ENCODE data around the gene RAP1GAP.

RAP1GAP gene

GRCh38 chr1:21624571-21625389 is 44.4 kb downstream of the RAP1GAP start:
- no peak for DNase-seq

GRCh38 chr1:21623410-21623961 is 45.7 kb downstream of the RAP1GAP start:
- no peak for DNase-seq

- no peak for DNase-seq
These were observed 46.5 kb downstream of the RAP1GAP start for GRCh38 chr1:21622466-21623315.

DNA sequence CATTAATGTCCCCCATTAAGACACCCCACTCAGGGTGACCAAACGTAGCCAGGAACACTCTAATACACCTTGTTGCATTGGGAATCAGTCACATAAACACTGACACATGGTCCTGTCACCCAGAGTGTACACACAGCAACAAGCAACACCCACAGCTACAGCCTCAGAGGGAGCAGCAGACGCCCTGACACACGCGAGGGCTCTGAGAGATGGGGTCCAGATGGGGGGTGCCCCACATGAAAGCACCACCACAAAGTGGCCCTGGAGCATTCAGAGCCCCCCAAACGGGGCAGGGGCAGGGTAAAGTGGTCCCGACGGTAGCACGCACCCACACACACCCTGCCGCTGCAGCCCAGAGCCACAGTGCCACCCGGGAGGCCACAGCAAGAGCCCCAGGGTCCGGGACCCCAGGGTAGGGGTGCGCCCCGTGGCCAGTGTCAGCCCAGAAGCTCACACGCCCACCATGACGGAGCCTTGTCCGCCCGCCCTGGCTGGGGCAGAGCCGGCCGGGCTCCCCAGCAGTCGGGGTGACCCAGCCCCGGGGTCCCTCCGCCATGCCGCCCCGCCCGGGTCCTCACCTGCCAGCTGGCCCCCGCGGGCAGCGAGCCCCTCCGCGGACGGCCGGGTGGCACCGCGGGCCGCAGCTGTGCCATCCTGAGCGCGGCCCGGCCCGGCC is 47.3 kb downstream of the RAP1GAP start:
- no peak for DNase-seq

- peak in 1 of 2 experiments; percentile 33 for DNase-seq
These were observed 48.1 kb downstream of the RAP1GAP start for GRCh38 chr1:21621051-21621450.

DNA sequence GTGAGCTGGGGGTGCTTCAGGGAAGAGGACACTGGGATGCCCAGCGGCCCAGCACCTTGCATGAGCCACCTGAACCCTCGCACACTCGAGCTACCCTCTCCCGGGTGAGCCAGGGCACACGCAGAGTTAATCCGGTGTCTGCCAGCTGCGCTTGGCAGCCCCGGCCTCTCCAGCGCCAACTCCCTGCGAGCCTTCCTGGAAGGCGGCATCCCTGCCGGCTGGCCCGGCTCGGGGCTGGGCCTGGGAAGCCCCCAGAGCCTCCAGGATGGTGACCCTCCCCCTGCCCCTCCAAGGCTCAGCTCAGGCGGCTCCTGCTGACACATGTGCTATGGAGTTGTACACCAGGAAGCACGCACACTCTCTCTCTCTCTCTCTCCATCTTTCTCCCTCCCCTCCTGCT is 48.7 kb downstream of the RAP1GAP start:
- DNase-seq = peak; percentile 50 to 76

GRCh38 chr1:21620011-21620410 is 49.1 kb downstream of the RAP1GAP start:
- no peak for DNase-seq

DNA sequence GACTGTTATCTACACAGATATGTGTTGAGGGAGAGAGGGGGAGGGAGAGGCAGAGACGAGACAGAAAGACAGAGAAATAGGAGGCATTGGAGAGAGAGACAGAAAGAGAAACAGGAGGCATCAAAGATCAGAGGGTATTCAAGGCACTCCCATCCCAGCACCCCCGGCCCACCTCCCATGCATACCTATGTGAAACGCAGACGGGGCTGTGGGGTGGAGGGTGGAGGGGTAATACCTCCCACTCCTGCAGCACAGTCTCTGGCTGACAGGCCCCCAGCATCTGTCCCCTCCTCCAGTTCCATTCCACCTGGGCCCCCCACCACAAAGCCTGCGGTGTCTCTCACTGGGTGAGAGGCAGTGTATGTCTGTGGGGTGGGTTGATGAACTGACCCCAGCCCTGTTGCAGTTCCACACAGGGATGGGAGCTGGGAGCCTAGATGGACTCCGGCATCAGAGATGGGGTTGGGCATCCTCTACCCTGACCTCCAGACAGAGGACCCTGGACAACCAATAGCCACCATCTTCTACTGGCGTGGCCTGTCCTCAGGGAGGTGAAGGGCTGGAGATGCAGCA is 49.7 kb downstream of the RAP1GAP start:
- DNase-seq = no peak

DNA sequence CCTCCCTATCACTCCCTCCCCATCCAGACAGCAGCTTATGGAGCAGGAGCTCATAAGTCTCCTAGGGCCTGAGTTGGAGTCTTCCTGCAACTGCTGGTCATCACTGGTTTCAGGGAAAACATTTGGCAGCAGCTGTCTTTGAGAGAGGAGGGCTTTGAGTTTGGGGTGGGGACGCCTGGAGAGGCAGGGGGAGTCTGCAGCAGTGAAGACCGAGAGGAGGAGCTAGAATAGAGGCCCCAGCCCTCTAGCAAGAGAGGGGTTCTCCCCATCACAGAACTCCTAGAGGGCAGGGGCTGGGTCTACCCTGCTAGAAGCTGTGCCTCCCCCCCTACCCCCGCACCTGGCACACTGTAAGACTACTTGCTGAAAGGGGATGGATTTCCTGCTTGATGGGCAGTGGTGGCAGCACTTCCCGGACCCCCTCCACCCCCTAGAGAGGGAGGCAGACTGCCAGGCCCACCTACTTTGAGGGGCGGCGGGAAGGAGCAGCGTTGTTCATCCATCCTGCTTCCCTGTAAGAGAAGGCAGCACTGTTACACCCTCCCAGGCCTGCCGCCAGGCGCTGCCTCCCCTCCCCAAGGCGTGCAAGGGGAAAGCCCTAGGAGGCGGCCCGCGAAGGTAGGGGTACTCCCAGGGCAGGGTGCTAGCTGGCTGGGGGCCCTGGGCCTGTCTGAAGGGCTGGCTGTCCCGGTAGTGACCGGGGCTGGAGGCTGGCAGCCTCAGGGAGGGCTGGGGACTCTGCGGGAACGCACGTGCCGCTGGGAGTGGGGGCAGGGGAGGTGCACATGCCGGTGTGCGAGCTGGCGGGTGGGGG is 50.4 kb downstream of the RAP1GAP start:
- DNase-seq = no peak

- DNase-seq = no peak
These were observed 51.1 kb downstream of the RAP1GAP start for GRCh38 chr1:21618059-21618458.

DNA sequence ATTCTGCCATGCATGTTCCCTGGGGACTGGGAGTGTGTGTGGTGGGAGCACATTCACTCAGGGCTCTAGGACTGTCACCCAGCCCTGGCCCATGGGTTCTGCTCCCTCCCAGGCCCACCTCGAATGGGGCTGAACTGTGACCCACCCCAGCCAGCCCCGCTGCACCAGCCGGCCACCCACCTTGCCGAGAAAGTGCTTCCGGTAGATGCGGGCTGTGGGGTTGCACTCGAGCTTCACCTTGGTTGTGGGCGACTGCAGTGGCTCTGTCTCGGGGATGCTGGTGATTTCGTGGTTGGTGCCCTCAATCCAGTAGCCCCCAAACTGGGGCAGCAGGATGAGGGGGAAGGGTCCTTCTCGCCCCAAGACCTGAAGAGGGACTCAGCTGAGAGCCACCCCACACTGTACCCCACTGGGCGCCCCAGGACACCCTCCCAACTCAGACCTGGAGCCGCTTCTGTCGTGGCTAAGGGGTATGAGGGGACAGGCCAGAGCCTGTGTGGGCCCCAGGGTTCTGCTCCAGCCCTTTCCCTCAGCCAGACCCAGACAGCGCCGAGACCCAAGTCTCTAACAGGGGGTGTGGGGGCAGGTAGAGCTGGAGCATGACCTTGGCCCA is 51.9 kb downstream of the RAP1GAP start:
- DNase-seq = no peak

GRCh38 chr1:21616372-21616771 is 52.8 kb downstream of the RAP1GAP start:
- DNase-seq = no peak

- no peak for DNase-seq
These were observed 54.6 kb downstream of the RAP1GAP start for GRCh38 chr1:21614419-21615115.

- DNase-seq = no peak
These were observed 55.9 kb downstream of the RAP1GAP start for GRCh38 chr1:21613072-21613867.

DNA sequence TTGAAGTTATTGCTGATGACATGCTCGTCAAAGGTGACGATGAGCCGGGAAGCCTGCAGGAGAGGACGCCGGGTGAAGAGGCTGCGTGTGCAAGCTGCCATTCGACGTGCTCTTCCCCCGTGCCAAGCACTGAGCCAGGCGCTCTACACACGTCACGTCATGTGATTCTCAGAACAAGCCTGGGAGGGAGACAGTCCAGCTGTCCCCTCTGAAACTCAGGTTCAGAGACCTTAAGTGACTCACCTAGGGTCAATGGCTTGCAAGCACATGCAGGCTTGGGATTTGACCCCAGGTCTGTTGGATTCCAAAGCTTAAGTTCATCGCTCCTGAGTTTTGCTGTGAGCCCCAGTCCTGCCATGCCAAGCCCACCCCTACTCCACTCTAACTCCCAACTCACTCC is 57.1 kb downstream of the RAP1GAP start:
- no peak for DNase-seq

DNA sequence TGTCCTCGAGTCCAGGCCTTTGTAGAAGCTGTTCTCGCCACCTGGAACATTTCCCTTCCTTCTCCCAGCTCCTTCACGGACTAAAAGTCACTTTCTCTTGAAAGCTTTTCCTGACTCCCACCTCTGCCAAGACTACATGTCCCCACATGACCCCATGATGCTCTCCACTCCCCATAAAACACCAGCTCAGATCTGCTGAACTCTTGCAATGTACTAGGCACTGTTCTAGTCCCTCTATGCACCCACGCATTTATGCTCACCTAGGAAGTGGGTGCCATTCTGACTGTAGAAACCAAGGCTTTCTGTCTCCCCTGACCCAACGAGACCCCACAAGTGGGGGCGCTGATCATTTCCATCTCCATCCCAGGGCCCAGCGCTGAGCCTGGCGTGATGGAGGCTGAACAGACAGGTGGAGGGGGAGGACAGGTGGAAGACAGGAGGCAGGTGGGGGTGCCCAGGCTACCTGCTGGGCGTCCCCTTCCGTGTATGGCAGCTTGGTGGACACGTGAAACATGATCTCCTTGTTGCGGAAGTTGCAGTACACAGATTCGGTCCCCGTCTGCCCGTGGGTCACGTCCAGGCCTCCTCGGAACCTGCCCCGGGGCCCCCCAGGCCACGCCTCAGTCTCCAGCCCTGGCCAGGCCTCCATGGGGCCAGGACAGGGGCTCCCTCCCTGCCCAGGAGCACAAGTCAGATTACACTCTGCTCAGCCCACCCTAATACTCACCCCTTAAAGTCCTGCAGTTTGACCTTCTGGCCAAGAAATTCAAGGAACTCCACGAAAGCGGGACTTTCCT is 58.0 kb downstream of the RAP1GAP start:
- no peak for DNase-seq

DNA sequence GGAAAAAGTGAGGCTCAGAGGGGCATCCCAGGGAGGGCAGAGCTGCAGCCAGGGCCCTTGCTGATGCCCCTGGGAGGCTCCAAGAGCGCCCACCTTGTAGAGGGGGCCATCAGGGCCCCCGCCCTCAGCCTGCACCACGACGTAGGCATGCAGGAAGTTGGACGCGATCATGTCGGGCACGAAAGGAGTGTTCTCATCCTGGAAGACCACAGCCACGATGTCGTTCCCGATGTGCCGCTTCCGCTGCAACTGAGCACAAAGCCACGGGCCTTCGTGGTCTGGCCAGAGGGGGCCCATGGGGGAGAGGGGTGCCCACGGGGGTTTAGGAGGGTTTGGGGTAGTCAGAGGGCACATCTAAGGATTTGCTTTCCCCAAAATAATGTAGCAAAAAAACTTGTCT is 59.1 kb downstream of the RAP1GAP start:
- DNase-seq = no peak

DNA sequence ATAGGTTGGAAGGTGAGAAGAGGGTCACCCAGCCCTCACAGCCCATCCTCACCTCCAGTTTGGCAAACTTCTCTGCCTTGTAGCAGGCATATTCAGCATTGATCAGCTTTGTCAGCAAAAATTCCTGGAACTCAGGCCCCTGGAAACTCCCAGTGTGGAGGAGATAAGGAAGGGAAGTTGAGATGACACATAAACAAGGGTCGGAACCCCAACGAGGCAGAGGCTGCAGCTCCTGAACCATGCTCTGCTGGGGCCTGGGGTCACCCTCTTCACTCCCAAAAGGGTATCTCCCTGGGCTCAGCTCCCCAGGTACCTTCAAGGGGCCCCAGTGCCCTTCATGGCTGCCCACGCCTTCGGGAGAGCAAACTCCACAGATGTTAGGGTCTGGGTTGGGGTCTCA is 60.4 kb downstream of the RAP1GAP start:
- DNase-seq = no peak

Measured in NCI-H524 (cell line).